Adrenal gland (tissue), 12 donors: ENCODE results near the gene CGREF1. TPM values are rescaled to one million over a fixed set of nuclear protein-coding genes. Genes with fewer than 3 reads are reported as not detected.

Source experiments
- DNase-seq, 7 donors: peaks; one replicate each; pipeline ENCODE4 v3.0.0-alpha.2; 2019 to 2020
- H3K27ac ChIP-seq, 5 donors: fragments of 200-600 bp; sonication (generic) in 4 of 5; 1 replicate in 3 of 5; 2 replicates in 2 of 5; pipeline versions ENCODE4 v1.5.1 to v1.8.0; 2016 to 2020; ENCODE audit warnings: mild to moderate bottlenecking in 1 of 5
- H3K27me3 ChIP-seq: fragments of 200-600 bp; 2 replicates; pipeline ENCODE4 v1.8.0; 2021
- H3K36me3 ChIP-seq, 2 donors: fragments of 200-600 bp; replicated peaks in 1 of 2; 1 replicate in 1 of 2; 2 replicates in 1 of 2; pipeline versions ENCODE4 v1.5.1 to v1.8.0; 2018 to 2022
- H3K4me1 ChIP-seq, 2 donors: fragments of 200-600 bp; replicated peaks in 1 of 2; 1 replicate in 1 of 2; 2 replicates in 1 of 2; pipeline versions ENCODE4 v1.5.1 to v1.8.0; 2018 to 2021
- H3K4me3 ChIP-seq, 4 donors: fragments of 200-600 bp; sonication (generic) in 3 of 4; one replicate each; pipeline ENCODE4 v1.5.1; 2016 to 2018
- H3K9me3 ChIP-seq, 3 donors: fragments of 200-600 bp; sonication (generic) in 1 of 3; replicated peaks in 1 of 3; 1 replicate in 2 of 3; 2 replicates in 1 of 3; pipeline versions ENCODE4 v1.5.1 to v1.8.0; 2016 to 2021
- POLR2A ChIP-seq, 2 donors: fragments of 450-650 bp; IDR thresholded peaks; one replicate each; pipeline ENCODE4 v1.6.1; 2017; ENCODE audit warnings: antibody characterized with exemption in 2 of 2, mild to moderate bottlenecking in 2 of 2, moderate library complexity in 1 of 2
- WGBS, 4 donors: extraction: QIAGEN DNeasy Blood & Tissue Kit in 2 of 4; methylation state at CpG; one replicate each; pipeline versions ENCODE4 v1.1.5 to v1.1.7; 2013 to 2017; 5-methylcytosine and 5-hydroxymethylcytosine counted together
- intact Hi-C, 2 donors: fragments of 100-400 bp; cut with DNase I; formaldehyde crosslinking; loops; one replicate each; pipeline versions ENCODE4 v1.14.1 to v1.15.0; 2022 to 2023
- polyA plus RNA-seq, 3 donors: library from polyadenylated mRNA; stranded (reverse); fragments of 200-250 nt in 2 of 3; fragments of 350-450 nt in 1 of 3; fragmentation: Illumina TruSeq in 1 of 3; extraction: RNeasy Lipid Tissue Mini Kit (QIAGEN cat#74804) in 1 of 3; gene quantifications; one replicate each; pipeline ENCODE4 v1.2.3, GENCODE V29; 2013 to 2014
- total RNA-seq, 9 donors: library from RNA; depleted of rRNA in 4 of 9; stranded (reverse); fragments of >200 nt in 4 of 9; fragments of 120-200 nt in 1 of 9; fragmentation: NEBNext Ultra II Directional in 1 of 9; extraction: Animal tissue kit (Norgen Biotek cat#: 25700) in 1 of 9; gene quantifications; one replicate each; pipeline versions ENCODE4 v1.1.0 to v1.2.4, GENCODE V29; 2013 to 2023
- TF ChIP-seq, protein P1 (sequence below), 6 experiments: fragments of 450-650 bp in 4 of 6; fragments of 200-600 bp in 2 of 6; sonication (generic) in 1 of 6; IDR thresholded peaks; 1 replicate in 5 of 6; 2 replicates in 1 of 6; pipeline versions ENCODE4 v1.5.1 to v1.8.0; 2016 to 2021; ENCODE audit warnings: antibody characterized with exemption in 6 of 6, mild to moderate bottlenecking in 2 of 6, moderate library complexity in 1 of 6
- donor health status: healthy with polysubstance abuse.
- donor health status: Bipolar disorder and iron deficiency.
- donor health status: DM: yes; HTN: yes; CAD: no.
- donor health status: DM: no; HTN: no; CAD: no.
- donor health status: DM: no; HTN: no; CAD: no.
- donor health status: DM: yes; HTN: yes; CAD: no.

The CGREF1 gene
- total and polyA plus RNA-seq, 12 donors, result 0.52 to 4.7 (median 1.3) TPM; not detected in 1

DNA sequence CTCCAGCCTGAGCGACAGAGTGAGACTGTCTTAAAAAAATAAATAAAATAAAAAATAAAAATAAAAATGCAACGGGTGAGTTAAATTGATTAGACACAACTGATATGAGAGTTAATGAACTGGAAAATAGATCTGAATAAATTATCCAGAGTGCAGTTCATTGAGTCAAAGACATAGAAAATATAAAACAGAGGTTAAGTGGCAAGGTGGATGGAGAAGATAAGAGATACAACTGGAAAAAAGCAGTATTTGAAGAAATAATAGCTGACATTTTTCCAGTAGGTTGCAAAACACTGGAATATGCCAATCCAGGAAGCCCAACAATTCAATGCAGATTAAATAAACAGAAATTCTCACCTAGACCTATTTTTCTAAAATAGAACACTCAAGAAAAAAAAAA, 10.7 kb downstream of the CGREF1 start:
- TF ChIP-seq, protein P1, sequence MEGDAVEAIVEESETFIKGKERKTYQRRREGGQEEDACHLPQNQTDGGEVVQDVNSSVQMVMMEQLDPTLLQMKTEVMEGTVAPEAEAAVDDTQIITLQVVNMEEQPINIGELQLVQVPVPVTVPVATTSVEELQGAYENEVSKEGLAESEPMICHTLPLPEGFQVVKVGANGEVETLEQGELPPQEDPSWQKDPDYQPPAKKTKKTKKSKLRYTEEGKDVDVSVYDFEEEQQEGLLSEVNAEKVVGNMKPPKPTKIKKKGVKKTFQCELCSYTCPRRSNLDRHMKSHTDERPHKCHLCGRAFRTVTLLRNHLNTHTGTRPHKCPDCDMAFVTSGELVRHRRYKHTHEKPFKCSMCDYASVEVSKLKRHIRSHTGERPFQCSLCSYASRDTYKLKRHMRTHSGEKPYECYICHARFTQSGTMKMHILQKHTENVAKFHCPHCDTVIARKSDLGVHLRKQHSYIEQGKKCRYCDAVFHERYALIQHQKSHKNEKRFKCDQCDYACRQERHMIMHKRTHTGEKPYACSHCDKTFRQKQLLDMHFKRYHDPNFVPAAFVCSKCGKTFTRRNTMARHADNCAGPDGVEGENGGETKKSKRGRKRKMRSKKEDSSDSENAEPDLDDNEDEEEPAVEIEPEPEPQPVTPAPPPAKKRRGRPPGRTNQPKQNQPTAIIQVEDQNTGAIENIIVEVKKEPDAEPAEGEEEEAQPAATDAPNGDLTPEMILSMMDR (IDR thresholded peaks at IDR 0.05), result no peak
- no peak for TF ChIP-seq POLR2A (IDR thresholded peaks at IDR 0.05)
- Histone ChIP-seq H3K27me3 (peaks cover 4% of the 10 kb centered on the region), H3K4me3 (no peak overlapping the region), H3K36me3 (no peaks in the 10 kb centered on the region), H3K9me3 (no peaks in the 10 kb centered on the region), H3K27ac (no peak overlapping the region), H3K4me1 (no peaks in the 10 kb centered on the region)
- 62 to 75% (median 72%) methylated on average over 2 of the region's 2 CpGs for WGBS, 4 donors
- intact Hi-C loops, result no loop called here
- DNase-seq, result no peak

DNA sequence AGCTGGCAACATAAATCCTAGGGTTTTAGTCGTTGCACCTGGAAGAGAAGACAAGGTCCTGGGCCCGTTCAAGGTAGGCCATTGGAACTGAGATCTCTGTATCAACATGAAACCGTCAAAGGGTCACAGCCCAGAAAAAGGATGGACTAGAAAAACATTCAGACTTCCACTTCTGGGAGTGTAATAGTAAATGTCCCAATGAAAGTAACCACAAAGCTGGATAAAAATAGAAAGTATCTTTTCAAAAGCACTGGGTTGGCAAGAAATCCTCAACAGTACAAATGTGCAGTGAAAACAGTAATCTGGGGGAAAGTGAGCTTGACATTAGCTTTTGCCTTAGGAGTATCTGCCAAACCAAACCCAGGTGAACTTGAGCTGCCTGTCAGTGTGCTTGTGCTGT, 12.9 kb downstream of the CGREF1 start:
- 52 to 71% (median 64%) methylated on average over 3 of the region's 3 CpGs for WGBS, 4 donors
- Histone ChIP-seq H3K36me3 (no peaks in the 10 kb centered on the region), H3K9me3 (no peaks in the 10 kb centered on the region), H3K4me3 (no peak overlapping the region), H3K4me1 (no peaks in the 10 kb centered on the region), H3K27me3 (peaks cover 4% of the 10 kb centered on the region), H3K27ac (no peak overlapping the region)
- intact Hi-C loops, result no loop called here
- DNase-seq, result no peak
- no peak for TF ChIP-seq POLR2A (IDR thresholded peaks at IDR 0.05)
- TF ChIP-seq, protein P1 (IDR thresholded peaks at IDR 0.05), result no peak

GRCh38 chr2:27102329-27102728, 16.6 kb downstream of the CGREF1 start:
- Histone ChIP-seq H3K27me3 (peaks cover 4% of the 10 kb centered on the region), H3K27ac (no peak overlapping the region), H3K9me3 (no peaks in the 10 kb centered on the region), H3K4me1 (no peaks in the 10 kb centered on the region), H3K4me3 (no peak overlapping the region), H3K36me3 (no peaks in the 10 kb centered on the region)
- intact Hi-C loops, result loop anchor here in 1 of 2 donors (5.0 kb wide), 1 partner anchor 90 kb away; no protein-coding TSS in a partner anchor
- no peak for DNase-seq
- WGBS, 4 donors, result 82 to 89% (median 86%) methylated on average over 2 to 5 of the region's 5 CpGs
- TF ChIP-seq, protein P1 (IDR thresholded peaks at IDR 0.05), result no peak

GRCh38 chr2:27100036-27100435, 18.9 kb downstream of the CGREF1 start:
- no peak for DNase-seq
- H3K27ac ChIP-seq, result no peak overlapping the region
- H3K27me3 ChIP-seq, result no peaks in the 10 kb centered on the region
- no peaks in the 10 kb centered on the region for H3K36me3 ChIP-seq
- intact Hi-C loops, result loop anchor here in 1 of 2 donors (5.0 kb wide), 1 partner anchor 92 kb away; no protein-coding TSS in a partner anchor
- H3K9me3 ChIP-seq, result no peaks in the 10 kb centered on the region
- 87 to 100% (median 91%) methylated on average over 2 to 10 of the region's 10 CpGs for WGBS, 4 donors
- H3K4me3 ChIP-seq, result no peak overlapping the region
- peaks cover 13 to 16% of the 10 kb centered on the region in 2 donors for H3K4me1 ChIP-seq
- no peak for TF ChIP-seq POLR2A (IDR thresholded peaks at IDR 0.05)
- TF ChIP-seq, protein P1 (IDR thresholded peaks at IDR 0.05), result no peak
